MG63 (cell line): ENCODE results near the gene DAP. TPM values are rescaled to one million over a fixed set of nuclear protein-coding genes. Genes with fewer than 3 reads are reported as not detected.
A peak's percentile ranks its signal among the peaks of the same experiment; 100 is the strongest.

ENCODE experiments used
- DNase-seq: peaks from one replicate; pipeline ENCODE4 v3.0.0-alpha.2; 2020
- H3K27me3 ChIP-seq: fragments of 250-450 bp; sonication (Bioruptor Pico); 2 replicates; pipeline ENCODE4 v1.5.1; 2020; ENCODE audit warnings: mild to moderate bottlenecking, moderate library complexity
- H3K36me3 ChIP-seq: fragments of 250-450 bp; sonication (Bioruptor Pico); 2 replicates; pipeline ENCODE4 v1.5.1; 2020; ENCODE audit warnings: mild to moderate bottlenecking, moderate library complexity
- H3K4me3 ChIP-seq: fragments of 250-450 bp; sonication (Bioruptor Pico); 2 replicates; pipeline ENCODE4 v1.5.1; 2020; ENCODE audit warnings: mild to moderate bottlenecking, moderate library complexity
- H3K9me3 ChIP-seq: fragments of 250-450 bp; sonication (Bioruptor Pico); 2 replicates; pipeline ENCODE4 v1.5.1; 2020; ENCODE audit warnings: mild to moderate bottlenecking, moderate library complexity
- total RNA-seq: library from RNA; depleted of rRNA; stranded (reverse); fragments of >200 nt; shearing (Covaris generic); gene quantifications from 2 replicates; pipeline ENCODE4 v1.2.3, GENCODE V29; 2014; ENCODE audit warnings: low replicate concordance

Gene DAP
- total RNA-seq, 1 experiment from 2014 or later = 26.4 TPM

DNA sequence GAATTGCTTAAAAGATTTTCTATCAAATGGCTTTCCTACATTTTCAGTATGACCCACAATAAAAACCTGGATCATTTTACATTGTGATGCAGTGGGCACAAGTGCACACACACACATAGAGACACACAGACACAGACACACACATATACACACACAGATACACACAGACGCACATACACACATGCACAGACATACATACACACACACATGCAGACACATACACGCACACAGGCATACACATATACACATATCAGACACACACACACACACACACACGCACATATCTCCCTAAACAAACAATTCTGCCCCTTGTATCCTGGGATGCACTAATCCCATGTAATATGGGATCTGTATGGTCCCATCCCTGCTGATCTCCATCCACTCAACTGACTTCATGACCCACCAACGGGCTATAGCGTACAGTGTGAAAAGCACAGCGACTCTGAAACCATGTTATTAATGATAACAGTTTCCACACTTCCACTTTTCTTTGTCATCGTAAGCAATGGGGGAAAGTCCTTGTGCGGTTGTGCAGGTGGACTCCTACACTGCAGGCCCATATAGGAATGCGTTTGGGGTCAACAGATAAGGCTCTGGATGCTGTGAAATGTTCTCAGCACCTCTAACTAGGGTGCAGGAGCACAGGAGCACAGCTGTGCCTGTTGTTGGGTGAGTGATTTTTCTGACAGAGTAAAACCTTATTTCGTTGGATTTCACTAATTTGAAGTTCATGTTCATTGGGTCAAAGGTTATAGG lies 52.7 kb downstream of the DAP start:
- no peak overlapping the region for H3K4me3 ChIP-seq
- no peaks in the 10 kb centered on the region for H3K9me3 ChIP-seq
- H3K36me3 ChIP-seq = peaks cover 31% of the 10 kb centered on the region
- H3K27me3 ChIP-seq = no peaks in the 10 kb centered on the region
- DNase-seq = no peak

- Histone ChIP-seq H3K9me3 (no peaks in the 10 kb centered on the region), H3K27me3 (no peaks in the 10 kb centered on the region), H3K36me3 (peaks cover 30% of the 10 kb centered on the region), H3K4me3 (no peak overlapping the region)
- peak; percentile 30 for DNase-seq
Measured at GRCh38 chr5:10707198-10708142, 53.6 kb downstream of the DAP start.

DNA sequence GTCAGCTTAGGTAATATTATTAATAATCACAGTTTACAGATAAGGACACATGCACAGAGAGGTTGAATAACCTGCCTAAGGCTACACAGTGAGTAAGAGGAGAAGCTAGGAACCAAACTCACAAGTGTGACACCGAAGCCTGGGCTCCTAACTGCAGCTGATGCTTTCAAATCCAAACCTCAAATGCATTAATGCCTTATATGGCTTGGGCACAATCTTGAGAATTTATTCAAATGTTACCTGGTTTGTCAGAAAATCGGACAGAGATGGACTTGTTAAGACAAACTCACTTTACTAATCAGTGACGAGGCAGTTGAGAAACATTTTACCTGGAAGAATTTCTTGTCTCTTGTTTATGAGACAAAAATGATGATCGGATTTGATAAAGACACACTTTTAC lies 54.7 kb downstream of the DAP start:
- peaks cover 31% of the 10 kb centered on the region for H3K36me3 ChIP-seq
- no peaks in the 10 kb centered on the region for H3K9me3 ChIP-seq
- DNase-seq = no peak
- H3K4me3 ChIP-seq = no peak overlapping the region
- no peaks in the 10 kb centered on the region for H3K27me3 ChIP-seq

- Histone ChIP-seq H3K36me3 (peaks cover 34% of the 10 kb centered on the region), H3K9me3 (no peaks in the 10 kb centered on the region), H3K4me3 (no peak overlapping the region), H3K27me3 (no peaks in the 10 kb centered on the region)
- no peak for DNase-seq
Measured at GRCh38 chr5:10705747-10706146, 55.3 kb downstream of the DAP start.

DNA sequence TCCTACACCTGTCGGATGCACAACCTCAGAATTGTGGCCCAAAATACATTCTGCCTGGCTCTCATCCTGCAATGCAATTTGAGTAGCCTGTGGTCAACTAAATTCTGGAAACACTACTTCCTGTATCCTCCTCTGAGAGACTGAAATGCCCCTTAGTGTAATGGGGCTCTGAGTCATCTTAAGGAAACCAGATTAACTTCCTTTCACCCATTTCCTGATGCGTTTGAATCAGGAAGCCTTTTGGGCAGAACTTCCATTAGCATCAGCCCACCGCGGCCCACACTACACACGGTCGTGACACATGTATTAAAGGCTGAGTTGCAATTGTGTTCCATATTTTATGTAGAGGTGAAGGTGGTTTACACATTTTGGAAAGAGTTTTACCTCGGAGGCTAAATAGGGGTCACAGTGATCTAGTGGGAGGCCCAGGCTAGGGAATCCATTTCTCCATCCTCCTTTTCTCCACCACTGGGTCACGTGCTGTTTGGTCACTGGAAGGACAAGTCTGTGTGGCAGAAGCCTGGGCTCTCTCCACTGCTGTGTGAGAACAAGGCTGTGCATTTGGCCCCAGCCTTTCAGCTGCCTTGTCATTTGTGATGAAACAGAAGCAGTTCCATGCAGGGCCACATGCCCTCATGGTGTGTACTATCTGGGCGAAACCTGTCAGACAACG lies 55.9 kb downstream of the DAP start:
- Histone ChIP-seq H3K4me3 (no peak overlapping the region), H3K36me3 (peaks cover 34% of the 10 kb centered on the region), H3K9me3 (no peaks in the 10 kb centered on the region), H3K27me3 (no peaks in the 10 kb centered on the region)
- no peak for DNase-seq

- Histone ChIP-seq H3K36me3 (peaks cover 25% of the 10 kb centered on the region), H3K4me3 (no peak overlapping the region), H3K9me3 (no peaks in the 10 kb centered on the region), H3K27me3 (no peaks in the 10 kb centered on the region)
- no peak for DNase-seq
Measured at GRCh38 chr5:10703676-10704075, 57.4 kb downstream of the DAP start.

DNA sequence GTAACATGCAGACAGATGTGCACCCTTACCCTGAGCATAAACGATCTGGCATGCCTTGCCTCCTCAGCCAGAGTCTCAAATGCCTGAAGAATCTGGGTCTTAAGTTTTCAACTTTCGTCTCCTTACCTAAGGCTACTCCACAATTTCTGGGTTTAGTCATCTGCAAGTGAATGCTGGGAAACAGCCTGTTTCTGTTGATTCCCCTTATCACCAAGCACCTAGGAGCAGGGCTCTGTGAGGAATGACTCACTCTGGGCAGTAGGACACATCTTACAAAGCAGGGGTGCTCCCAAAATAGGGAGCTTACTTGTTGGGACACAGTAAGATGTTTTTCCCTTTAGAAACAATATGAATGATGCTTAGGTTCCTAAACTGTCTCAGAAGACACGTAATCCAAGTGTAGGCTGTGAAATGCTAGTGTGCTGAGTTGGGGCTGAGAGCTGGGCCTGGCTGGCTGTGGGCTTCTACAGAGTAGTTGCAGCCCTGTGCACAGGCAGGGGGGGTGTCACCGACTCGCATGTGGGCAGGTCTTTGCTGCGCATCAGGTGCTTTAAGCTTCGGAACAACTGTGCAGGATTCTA lies 58.0 kb downstream of the DAP start:
- DNase-seq = no peak
- no peaks in the 10 kb centered on the region for H3K27me3 ChIP-seq
- peaks cover 22% of the 10 kb centered on the region for H3K36me3 ChIP-seq
- H3K4me3 ChIP-seq = no peak overlapping the region
- no peaks in the 10 kb centered on the region for H3K9me3 ChIP-seq

DNA sequence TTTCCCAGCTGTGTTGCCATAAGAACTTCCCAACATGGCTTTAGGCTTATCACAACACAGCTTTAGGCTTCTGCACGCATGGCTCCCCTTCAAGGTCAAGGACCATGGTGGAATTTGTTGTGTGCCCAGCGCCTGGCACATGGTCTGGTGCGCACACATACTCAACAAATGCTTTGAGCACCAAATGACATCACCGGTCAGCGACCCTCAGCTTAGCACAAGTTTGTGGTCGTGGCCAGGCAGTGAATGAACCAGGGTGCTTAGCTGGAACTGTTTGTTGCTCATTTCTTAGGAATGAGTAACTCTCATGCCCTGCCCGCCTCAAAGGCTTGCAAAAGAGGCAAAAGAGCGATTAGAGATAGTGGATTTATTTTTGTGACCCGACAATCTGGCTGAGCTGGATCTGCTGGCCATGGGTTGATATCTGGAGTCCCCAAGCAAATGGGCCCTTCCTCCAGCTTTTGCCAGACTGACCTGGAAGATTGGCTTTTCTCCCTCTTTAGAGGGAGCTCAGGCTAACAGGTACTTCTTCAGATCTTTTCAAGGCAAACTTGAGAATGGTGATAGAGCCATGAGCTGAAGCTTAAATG lies 58.9 kb downstream of the DAP start:
- Histone ChIP-seq H3K27me3 (no peaks in the 10 kb centered on the region), H3K4me3 (no peak overlapping the region), H3K36me3 (peaks cover 22% of the 10 kb centered on the region), H3K9me3 (no peaks in the 10 kb centered on the region)
- peak; percentile 87 for DNase-seq

GRCh38 chr5:10701567-10702039 lies 59.4 kb downstream of the DAP start:
- peak; percentile 41 for DNase-seq
- H3K9me3 ChIP-seq = no peaks in the 10 kb centered on the region
- H3K4me3 ChIP-seq = no peak overlapping the region
- H3K27me3 ChIP-seq = no peaks in the 10 kb centered on the region
- peaks cover 22% of the 10 kb centered on the region for H3K36me3 ChIP-seq

- Histone ChIP-seq H3K36me3 (peaks cover 22% of the 10 kb centered on the region), H3K9me3 (no peaks in the 10 kb centered on the region), H3K27me3 (no peaks in the 10 kb centered on the region), H3K4me3 (no peak overlapping the region)
- DNase-seq = no peak
Measured at GRCh38 chr5:10700516-10700915, 60.5 kb downstream of the DAP start.

DNA sequence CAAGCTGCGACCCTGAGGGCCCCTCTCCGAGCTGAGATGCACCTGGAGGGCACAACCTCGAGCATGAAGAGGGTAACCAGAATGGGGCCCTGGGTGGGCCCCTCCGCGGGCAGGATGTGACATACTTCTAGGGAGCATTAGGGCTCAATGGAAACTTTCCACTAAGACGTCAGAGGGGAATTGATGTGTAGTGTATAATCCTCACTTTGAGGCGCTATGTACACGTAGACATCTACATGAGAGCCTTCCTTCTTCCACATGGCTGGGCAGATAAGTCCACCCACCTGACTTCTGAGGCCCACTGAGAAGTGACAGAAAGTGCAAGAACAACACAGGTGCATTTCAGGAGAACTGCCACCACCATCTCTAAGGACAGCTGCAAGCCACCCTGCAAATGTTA lies 61.0 kb downstream of the DAP start:
- Histone ChIP-seq H3K9me3 (no peaks in the 10 kb centered on the region), H3K36me3 (peaks cover 18% of the 10 kb centered on the region), H3K27me3 (no peaks in the 10 kb centered on the region), H3K4me3 (no peak overlapping the region)
- DNase-seq = no peak

GRCh38 chr5:10699281-10699874 lies 61.7 kb downstream of the DAP start:
- Histone ChIP-seq H3K36me3 (peaks cover 14% of the 10 kb centered on the region), H3K4me3 (no peak overlapping the region), H3K27me3 (no peaks in the 10 kb centered on the region), H3K9me3 (no peaks in the 10 kb centered on the region)
- DNase-seq = no peak

DNA sequence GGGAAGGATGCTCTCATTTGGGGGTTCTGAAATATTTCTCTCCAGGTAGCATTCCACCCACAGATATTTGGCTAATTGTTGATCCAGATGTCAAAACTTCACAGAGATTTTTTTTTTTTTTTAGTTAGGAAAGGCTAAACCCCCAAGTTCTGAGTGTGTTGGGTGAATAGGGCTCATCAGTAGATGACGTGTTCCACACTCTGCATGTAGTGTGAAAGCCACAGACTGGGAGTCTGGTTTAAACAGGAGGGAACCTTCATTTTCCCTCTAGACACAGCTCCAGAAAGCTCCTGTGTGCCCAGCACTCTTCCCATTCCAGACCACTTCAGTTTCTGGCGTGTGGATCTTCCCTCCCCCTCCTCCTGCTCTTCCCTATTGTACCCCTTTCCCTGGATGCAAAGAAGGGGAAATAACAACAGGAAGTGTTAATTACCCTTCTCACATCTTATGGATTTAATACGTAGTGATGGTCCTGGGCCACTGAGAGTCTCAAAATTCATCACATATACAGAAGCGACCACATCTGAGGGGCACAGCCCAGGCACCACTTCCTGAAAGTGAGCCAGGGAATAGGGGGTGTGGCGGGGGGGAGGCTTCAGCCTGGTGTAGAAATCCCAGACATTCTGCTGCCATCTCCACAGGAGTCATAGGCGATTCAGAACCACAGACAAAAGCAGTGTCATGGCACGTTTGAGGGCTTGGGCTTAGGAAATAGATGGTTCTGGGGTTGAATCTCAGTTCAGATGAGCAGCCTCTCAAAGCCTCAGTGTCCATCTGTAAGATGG lies 65.1 kb downstream of the DAP start:
- no peak for DNase-seq
- no peaks in the 10 kb centered on the region for H3K9me3 ChIP-seq
- H3K27me3 ChIP-seq = no peaks in the 10 kb centered on the region
- H3K4me3 ChIP-seq = no peak overlapping the region
- peaks cover under 1% of the 10 kb centered on the region for H3K36me3 ChIP-seq

- no peaks in the 10 kb centered on the region for H3K27me3 ChIP-seq
- DNase-seq = peak; percentile 82
- H3K4me3 ChIP-seq = no peak overlapping the region
- H3K9me3 ChIP-seq = no peaks in the 10 kb centered on the region
- H3K36me3 ChIP-seq = no peaks in the 10 kb centered on the region; the same call in 1 of the 2 replicates
Measured at GRCh38 chr5:10695055-10695649, 65.9 kb downstream of the DAP start.
